Esophagus squamous epithelium (tissue), 4 donors: Measurements from ENCODE around the gene ALG1L2.
"Not testable (repeated sequence)": the region's sequence is repeated elsewhere in the genome, so short reads cannot be mapped to it uniquely, and the experiment has no call there.

ENCODE experiments used
- POLR2A ChIP-seq, 4 donors: fragments of 450-650 bp; IDR thresholded peaks; one replicate each; pipeline ENCODE4 v1.6.1; 2017; ENCODE audit warnings: antibody characterized with exemption in 4 of 4, mild to moderate bottlenecking in 4 of 4, moderate library complexity in 3 of 4
- TF ChIP-seq, protein P1 (sequence below), 6 experiments: fragments of 450-650 bp in 4 of 6; fragments of 200-600 bp in 2 of 6; sonication (generic) in 2 of 6; IDR thresholded peaks; one replicate each; pipeline ENCODE4 v1.5.1; 2016 to 2019; ENCODE audit warnings: antibody characterized with exemption in 6 of 6, mild to moderate bottlenecking in 4 of 6, moderate library complexity in 4 of 6

- TF ChIP-seq, protein P1, sequence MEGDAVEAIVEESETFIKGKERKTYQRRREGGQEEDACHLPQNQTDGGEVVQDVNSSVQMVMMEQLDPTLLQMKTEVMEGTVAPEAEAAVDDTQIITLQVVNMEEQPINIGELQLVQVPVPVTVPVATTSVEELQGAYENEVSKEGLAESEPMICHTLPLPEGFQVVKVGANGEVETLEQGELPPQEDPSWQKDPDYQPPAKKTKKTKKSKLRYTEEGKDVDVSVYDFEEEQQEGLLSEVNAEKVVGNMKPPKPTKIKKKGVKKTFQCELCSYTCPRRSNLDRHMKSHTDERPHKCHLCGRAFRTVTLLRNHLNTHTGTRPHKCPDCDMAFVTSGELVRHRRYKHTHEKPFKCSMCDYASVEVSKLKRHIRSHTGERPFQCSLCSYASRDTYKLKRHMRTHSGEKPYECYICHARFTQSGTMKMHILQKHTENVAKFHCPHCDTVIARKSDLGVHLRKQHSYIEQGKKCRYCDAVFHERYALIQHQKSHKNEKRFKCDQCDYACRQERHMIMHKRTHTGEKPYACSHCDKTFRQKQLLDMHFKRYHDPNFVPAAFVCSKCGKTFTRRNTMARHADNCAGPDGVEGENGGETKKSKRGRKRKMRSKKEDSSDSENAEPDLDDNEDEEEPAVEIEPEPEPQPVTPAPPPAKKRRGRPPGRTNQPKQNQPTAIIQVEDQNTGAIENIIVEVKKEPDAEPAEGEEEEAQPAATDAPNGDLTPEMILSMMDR (IDR thresholded peaks at IDR 0.05), result not testable (repeated sequence)
- TF ChIP-seq POLR2A (IDR thresholded peaks at IDR 0.05), result not testable (repeated sequence)
Measured at GRCh38 chr3:130042736-130043135, 38.9 kb upstream of the ALG1L2 start.
